K562 (cell line): ENCODE results near the gene MAP7D1. TPM values are rescaled to one million over a fixed set of nuclear protein-coding genes. Genes with fewer than 3 reads are reported as not detected.

Experiments
- ARID3B ChIP-seq: fragments of 250-450 bp; sonication (Bioruptor Pico); IDR thresholded peaks from 2 replicates; pipeline ENCODE4 v1.4.0; 2020; ENCODE audit warnings: borderline replicate concordance
- CEBPB ChIP-seq: fragments of 450-650 bp; IDR thresholded peaks from 2 replicates; pipeline ENCODE4 v1.6.1; 2016; ENCODE audit warnings: missing genetic modification characterization, missing compliant biosample characterization
- E2F4 ChIP-seq: sonication (generic); formaldehyde crosslinking; IDR thresholded peaks from 2 replicates; pipeline ENCODE4 v1.8.0; 2022; ENCODE audit warnings: mild to moderate bottlenecking, low read depth, missing genetic modification reagents
- GMEB1 ChIP-seq: fragments of 250-450 bp; sonication (Bioruptor Pico); IDR thresholded peaks from 2 replicates; pipeline ENCODE4 v1.4.0; 2020; ENCODE audit warnings: mild to moderate bottlenecking
- GTF2F1 ChIP-seq: IDR thresholded peaks from 2 replicates; pipeline ENCODE4 v1.6.1; 2011; ENCODE audit warnings: low read depth, low read length, improper control_type of control experiment
- HNRNPUL1 ChIP-seq: fragments of 200-400 bp; formaldehyde crosslinking; IDR thresholded peaks from 2 replicates; pipeline ENCODE4 v1.6.1; 2017; ENCODE audit warnings: low read length
- KLF6 ChIP-seq: fragments of 250-450 bp; sonication (Bioruptor Pico); IDR thresholded peaks from 2 replicates; pipeline ENCODE4 v1.4.0; 2020; ENCODE audit warnings: mild to moderate bottlenecking, moderate library complexity, borderline replicate concordance
- L3MBTL2 ChIP-seq: fragments of 450-650 bp; IDR thresholded peaks from 2 replicates; pipeline ENCODE4 v1.6.1; 2016; ENCODE audit warnings: mild to moderate bottlenecking, moderate library complexity
- NKRF ChIP-seq: fragments of 450-650 bp; IDR thresholded peaks from 2 replicates; pipeline ENCODE4 v1.6.1; 2016; ENCODE audit warnings: borderline replicate concordance
- NR2F6 ChIP-seq: fragments of 450-650 bp; formaldehyde crosslinking; IDR thresholded peaks from 2 replicates; pipeline ENCODE4 v1.4.0; 2020; ENCODE audit warnings: mild to moderate bottlenecking
- NR4A1 ChIP-seq, 2 experiments: fragments of 250-450 bp in 1 of 2; fragments of 450-650 bp in 1 of 2; sonication (Bioruptor Pico) in 1 of 2; IDR thresholded peaks; 2 replicates each; pipeline versions ENCODE4 v1.4.0 to v1.6.1; 2016 to 2020; ENCODE audit warnings: mild to moderate bottlenecking in 2 of 2, missing compliant biosample characterization in 1 of 2, missing genetic modification characterization in 1 of 2, moderate library complexity in 1 of 2
- PHF20 ChIP-seq: fragments of 450-650 bp; IDR thresholded peaks from 2 replicates; pipeline ENCODE4 v1.6.1; 2018; ENCODE audit not compliant: partially characterized antibody
- PPARD ChIP-seq: fragments of 250-450 bp; sonication (Bioruptor Pico); IDR thresholded peaks from 2 replicates; pipeline ENCODE4 v1.8.0; 2022; ENCODE audit warnings: inconsistent platforms, mild to moderate bottlenecking, moderate library complexity
- PTBP1 ChIP-seq: fragments of 200-400 bp; formaldehyde crosslinking; IDR thresholded peaks from 2 replicates; pipeline ENCODE4 v1.6.1; 2017; ENCODE audit warnings: low read depth, low read length
- PURB ChIP-seq: sonication (generic); formaldehyde crosslinking; IDR thresholded peaks from 2 replicates; pipeline ENCODE4 v1.9.0; 2021; ENCODE audit warnings: low read depth, mild to moderate bottlenecking, missing genetic modification reagents
- RHOXF2B ChIP-seq: fragments of 250-450 bp; sonication (Bioruptor Pico); conservative IDR thresholded peaks from 2 replicates; pipeline ENCODE4 v1.5.1; 2021
- SMAD3 ChIP-seq: fragments of 450-650 bp; formaldehyde crosslinking; conservative IDR thresholded peaks from 2 replicates; pipeline ENCODE4 v1.4.0; 2020; ENCODE audit warnings: mild to moderate bottlenecking
- SNRNP70 ChIP-seq: fragments of 200-400 bp; formaldehyde crosslinking; optimal IDR thresholded peaks from 2 replicates; pipeline ENCODE3; 2017; ENCODE audit warnings: low read depth, low read length
- TCFL5 ChIP-seq: fragments of 250-450 bp; sonication (Bioruptor Pico); conservative IDR thresholded peaks from 2 replicates; pipeline ENCODE4 v1.6.1; 2021; ENCODE audit warnings: mild to moderate bottlenecking, moderate library complexity, matching md5 sums
- ZNF143 ChIP-seq: sonication (generic); formaldehyde crosslinking; IDR thresholded peaks from 2 replicates; pipeline ENCODE4 v1.9.0; 2022; ENCODE audit warnings: mild to moderate bottlenecking, missing genetic modification reagents
- ZNF239 ChIP-seq: fragments of 250-450 bp; sonication (Bioruptor Pico); IDR thresholded peaks from 2 replicates; pipeline ENCODE4 v1.4.0; 2020; ENCODE audit warnings: mild to moderate bottlenecking
- ZNF347 ChIP-seq: fragments of 450-650 bp; formaldehyde crosslinking; IDR thresholded peaks from 2 replicates; pipeline ENCODE4 v1.4.0; 2020; ENCODE audit warnings: low read depth, mild to moderate bottlenecking, moderate library complexity
- polyA plus RNA-seq, 8 experiments: library from polyadenylated mRNA; depleted of rRNA in 4 of 8; stranded (reverse) in 5 of 8; unstranded in 3 of 8; fragments of >200 nt; fragmentation: Nextera tagmentation in 2 of 8; fragmentation: Illumina TruSeq in 1 of 8; extraction: Ambion mirVana in 2 of 8; extraction: Trizol in 1 of 8; gene quantifications; 2 replicates each; pipeline versions ENCODE4 v1.2.1 to v1.2.3, GENCODE V29; 2011 to 2014; ENCODE audit warnings: inconsistent platforms in 1 of 8, missing spikeins in 1 of 8
- total RNA-seq, 7 experiments: library from RNA; depleted of rRNA in 6 of 7; stranded (reverse); fragments of >200 nt in 6 of 7; fragmentation: Illumina TruSeq in 2 of 7; extraction: Trizol in 2 of 7; gene quantifications; 2 replicates each; pipeline versions ENCODE4 v1.2.1 to v1.2.3, GENCODE V29; 2011 to 2021; ENCODE audit warnings: low replicate concordance in 1 of 7

Gene MAP7D1
- total and polyA plus RNA-seq, 9 of the 15 experiments (the other 6 are each of a cell fraction or from before 2014, with no cell fraction given), result 3.6 to 108 (median 34.5) TPM

GRCh38 chr1:36161641-36162531, 5.9 kb downstream of the MAP7D1 start (continued):
- TF ChIP-seq GMEB1 (no peak), PPARD (CRISPR knock-in tag) (no peak), SNRNP70 (no peak), PURB (no peak), TCFL5 (CRISPR knock-in tag) (no peak), NKRF (0 out of 2 replicates have a peak, but pooled peaks have one; percentile 33), NR2F6 (no peak), RHOXF2B (CRISPR knock-in tag) (no peak), GTF2F1 (no peak), CEBPB (tag) (no peak), ZNF239 (no peak), E2F4 (no peak), NR4A1 (CRISPR knock-in tag; IDR thresholded peaks at IDR 0.05) (no peak), NR4A1 (tag; IDR thresholded peaks at IDR 0.05) (0 out of 2 replicates have a peak, but pooled peaks have one; percentile 25), SMAD3 (CRISPR knock-in tag) (no peak), L3MBTL2 (peak; percentile 32; the same call in 1 of the 2 replicates), KLF6 (CRISPR knock-in tag) (no peak), ZNF347 (CRISPR knock-in tag) (no peak), ZNF143 (peak; percentile 62), PHF20 (no peak), ARID3B (no peak), PTBP1 (no peak), HNRNPUL1 (no peak)
